GM12801 (cell line): ENCODE data around the gene RNH1.

Experiments used
- CTCF ChIP-seq: IDR thresholded peaks from one replicate; pipeline ENCODE4 v1.5.1; 2011; ENCODE audit warnings: control low read depth; ENCODE audit not compliant: insufficient read length; ENCODE audit errors: extremely low read depth

Gene RNH1

GRCh38 chr11:490186-490929, 16.7 kb downstream of the RNH1 start:
- TF ChIP-seq CTCF: no peak

GRCh38 chr11:489610-490185, 17.3 kb downstream of the RNH1 start:
- no peak for TF ChIP-seq CTCF

DNA sequence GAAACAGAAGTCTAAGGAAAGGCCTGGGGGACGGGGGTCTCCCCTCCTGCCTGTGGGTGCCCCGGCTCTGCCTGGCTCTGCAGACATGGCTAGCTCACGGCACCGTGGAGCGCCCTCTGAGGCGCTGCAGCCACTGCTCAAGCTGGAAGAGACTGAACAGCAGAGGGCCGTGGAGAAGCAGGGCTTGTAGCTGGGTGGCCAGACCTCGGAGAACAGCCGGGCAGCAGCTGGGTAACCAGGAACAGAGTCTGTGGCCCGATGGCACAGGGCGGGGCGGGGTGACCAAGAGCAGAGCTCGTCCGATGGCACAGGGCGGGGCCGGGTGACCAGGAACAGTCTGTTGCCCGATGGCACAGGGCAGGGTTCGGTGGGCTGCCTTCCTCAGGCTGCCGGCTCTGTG, 18.1 kb downstream of the RNH1 start:
- TF ChIP-seq CTCF: no peak

GRCh38 chr11:488579-488978, 18.5 kb downstream of the RNH1 start:
- TF ChIP-seq CTCF: no peak

GRCh38 chr11:488062-488461, 19.0 kb downstream of the RNH1 start:
- no peak for TF ChIP-seq CTCF

DNA sequence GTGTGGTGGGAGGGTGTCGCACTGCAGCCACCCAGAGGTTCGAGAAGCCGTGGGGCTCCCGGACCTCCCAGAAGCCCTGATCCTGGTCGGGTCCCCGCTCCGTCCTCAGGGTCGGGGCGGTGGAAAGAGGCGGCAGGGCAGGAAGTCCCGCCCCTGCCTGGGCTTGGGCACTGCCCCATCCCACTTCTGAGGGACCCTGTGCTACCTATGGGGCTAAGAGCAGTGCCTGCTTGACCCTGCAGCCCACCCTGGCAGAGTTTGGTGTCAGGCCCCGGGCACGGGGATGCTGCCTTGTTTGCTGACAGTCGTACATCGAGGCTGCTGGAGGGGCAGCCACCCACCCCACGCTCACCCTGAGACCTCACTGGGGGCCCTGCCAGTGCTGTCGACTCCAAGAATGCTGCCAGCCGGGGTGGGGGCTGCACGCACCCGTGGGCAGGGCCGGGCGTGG, 19.4 kb downstream of the RNH1 start:
- TF ChIP-seq CTCF: no peak

- TF ChIP-seq CTCF: no peak
Observed at GRCh38 chr11:486189-486588, 20.9 kb downstream of the RNH1 start.
